HG03457 (cell line): ENCODE measurements around the gene CYP19A1.

ENCODE experiments used
- ATAC-seq: cut with Tn5 transposase; IDR thresholded peaks from one replicate; pipeline ENCODE4 v1.9.1; 2021; ENCODE audit warnings: moderate number of reproducible peaks; ENCODE audit not compliant: unreplicated experiment

CYP19A1 gene

GRCh38 chr15:51338496-51338895 is at the start of gene CYP19A1:
Gene CYP19A1 (minus strand): TSS chr15:51338596. CDS start chr15:51242912, 95,684 bp downstream.
- ATAC-seq, result no peak

DNA sequence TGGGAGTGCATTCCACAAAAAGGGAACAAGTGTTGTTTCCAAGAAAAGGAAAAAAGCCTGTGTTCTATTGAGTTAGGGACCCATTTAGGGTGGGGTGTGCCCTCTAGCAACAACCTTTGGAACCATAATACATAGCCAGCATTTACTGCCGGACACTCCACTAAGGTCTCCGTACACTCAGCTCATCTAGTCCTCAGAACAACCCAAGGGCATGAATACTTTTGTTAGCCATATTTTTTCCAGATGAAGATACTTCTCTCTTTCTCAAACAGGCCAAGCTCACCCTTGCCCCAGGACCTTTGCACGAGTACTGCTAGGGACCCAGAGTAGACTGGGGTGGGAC is 49.3 kb upstream of the CYP19A1 start:
- ATAC-seq, result no peak

- ATAC-seq, result no peak
Observed at GRCh38 chr15:51386960-51387698, 48.7 kb upstream of the CYP19A1 start.

- ATAC-seq, result no peak
Observed at GRCh38 chr15:51386486-51386885, 48.1 kb upstream of the CYP19A1 start.

- ATAC-seq, result no peak
Observed at GRCh38 chr15:51386029-51386428, 47.6 kb upstream of the CYP19A1 start.

DNA sequence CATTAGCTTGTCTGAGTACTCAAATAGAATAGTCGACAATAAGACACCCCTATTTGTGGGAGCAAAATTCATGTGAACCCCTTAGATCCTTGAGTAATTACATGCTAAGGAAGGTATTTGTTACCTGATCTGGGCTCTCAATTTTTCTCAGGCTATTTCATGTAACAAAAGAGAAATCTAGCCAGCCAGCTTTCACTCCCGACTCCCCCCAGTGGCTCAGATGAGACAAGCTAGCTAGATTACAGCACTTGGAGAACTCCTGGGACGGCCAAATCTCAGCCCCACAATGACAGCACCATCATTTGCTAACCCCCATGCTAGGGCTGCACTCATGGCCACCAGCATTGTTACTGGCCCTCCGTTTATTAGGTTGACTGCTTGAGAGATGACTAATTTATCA is 44.4 kb upstream of the CYP19A1 start:
- no peak for ATAC-seq

DNA sequence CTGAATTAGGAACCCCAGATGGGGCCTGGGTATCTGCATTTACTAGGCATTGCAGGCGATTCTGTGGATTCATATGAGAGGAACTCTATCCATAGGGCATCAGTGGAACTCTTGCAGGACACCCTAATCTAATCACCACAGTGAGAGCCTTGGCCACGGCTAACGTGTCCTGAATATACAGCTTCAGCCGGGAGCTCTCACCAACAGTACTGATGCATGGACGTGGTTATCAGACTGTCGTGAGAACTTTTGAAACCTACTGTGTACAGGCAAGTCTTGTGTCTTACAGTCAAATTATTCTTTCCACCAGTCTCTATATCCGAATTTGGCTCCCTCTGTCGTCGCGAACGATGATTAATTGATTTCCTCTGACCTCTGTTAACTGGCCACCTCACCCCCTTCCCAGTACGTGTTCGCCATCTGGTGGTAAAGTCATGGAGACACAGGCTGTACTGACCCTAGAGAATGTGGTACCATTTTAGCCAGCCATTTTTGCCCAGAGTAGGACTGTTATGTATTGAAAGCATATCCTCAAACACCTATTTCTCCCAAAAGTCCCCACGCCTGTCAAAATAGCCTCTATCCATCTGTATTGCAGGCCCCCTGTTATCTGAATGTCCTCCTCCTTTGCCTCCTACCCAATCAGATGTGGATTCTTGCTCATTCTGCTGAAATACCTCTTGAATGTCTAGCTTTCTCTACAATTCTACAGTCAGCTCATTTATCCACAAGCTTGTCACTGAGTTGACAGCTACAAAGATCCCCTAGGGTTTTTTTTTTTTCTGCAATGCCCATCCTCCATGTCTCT is 42.8 kb upstream of the CYP19A1 start:
- no peak for ATAC-seq

GRCh38 chr15:51379390-51379789 is 41.0 kb upstream of the CYP19A1 start:
- ATAC-seq, result no peak

- ATAC-seq, result no peak
Observed at GRCh38 chr15:51378406-51378805, 40.0 kb upstream of the CYP19A1 start.

GRCh38 chr15:51377038-51377786 is 38.8 kb upstream of the CYP19A1 start:
- no peak for ATAC-seq

GRCh38 chr15:51375966-51376640 is 37.7 kb upstream of the CYP19A1 start:
- no peak for ATAC-seq

- no peak for ATAC-seq
Observed at GRCh38 chr15:51374131-51374530, 35.7 kb upstream of the CYP19A1 start.

DNA sequence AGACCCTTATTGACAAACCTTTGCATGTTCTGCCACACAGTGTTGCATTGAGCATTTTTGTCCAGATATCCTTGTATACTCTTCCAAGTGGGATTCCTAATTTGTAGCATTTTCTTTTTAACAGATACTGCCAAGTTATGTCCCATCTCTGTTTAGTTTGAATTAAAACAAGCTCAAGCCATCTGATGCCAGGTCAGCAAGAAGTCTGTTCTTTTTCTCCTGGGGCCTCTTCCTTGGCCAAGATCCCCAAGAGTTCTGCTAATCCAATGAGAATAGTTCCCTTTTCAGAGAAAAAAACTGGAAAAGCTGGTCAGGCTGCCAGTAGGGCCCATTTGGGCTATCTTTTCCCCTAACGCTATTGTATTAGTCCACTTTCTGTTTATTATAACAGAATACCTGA is 32.9 kb upstream of the CYP19A1 start:
- no peak for ATAC-seq

DNA sequence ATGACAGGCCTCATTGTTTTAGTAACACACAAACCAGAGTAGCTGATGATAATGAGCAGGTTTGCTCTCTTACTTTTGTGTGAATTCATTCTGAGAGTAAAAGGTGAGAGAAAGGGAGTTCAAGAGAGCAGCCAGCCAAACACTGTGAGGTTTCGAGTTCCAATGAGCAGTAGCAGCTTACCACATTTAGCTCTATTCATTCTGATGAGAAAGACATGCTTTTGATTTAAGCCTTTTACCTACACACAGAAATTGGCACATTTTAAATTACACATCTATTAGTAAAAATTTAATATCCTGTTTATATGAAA is 31.0 kb upstream of the CYP19A1 start:
- ATAC-seq, result no peak

DNA sequence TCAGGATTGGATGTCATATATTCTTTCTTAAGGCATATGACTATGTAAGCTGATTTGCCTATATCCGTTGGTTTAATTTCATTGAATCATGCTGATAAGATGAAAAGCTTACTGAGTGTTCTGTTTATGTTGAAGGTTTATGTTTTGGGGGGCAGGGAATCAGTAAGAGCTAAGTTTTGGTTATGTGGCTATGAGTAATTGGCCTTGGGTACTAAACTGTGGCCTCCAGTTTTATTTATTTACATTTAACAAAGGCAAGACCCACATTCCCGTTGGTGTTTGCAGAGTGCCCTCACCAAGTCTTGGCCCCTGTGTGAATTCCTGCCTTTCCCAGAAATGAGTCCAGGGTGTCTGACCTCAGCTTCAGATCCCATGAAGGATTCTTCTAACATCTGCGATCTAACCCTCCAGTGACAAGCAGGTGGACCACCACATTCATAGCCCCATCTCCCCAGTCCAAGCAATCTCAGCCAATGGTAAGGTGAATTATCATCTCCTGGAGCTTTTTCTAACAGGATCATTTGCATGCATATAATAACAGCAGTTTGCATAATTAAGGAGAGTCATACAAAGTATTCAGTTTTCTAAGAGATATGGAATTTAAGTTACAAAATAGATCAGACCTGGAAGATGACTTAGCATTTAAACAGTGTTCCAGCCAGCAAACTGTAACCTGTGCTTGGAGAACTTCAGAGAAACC is 30.5 kb upstream of the CYP19A1 start:
- no peak for ATAC-seq

GRCh38 chr15:51368307-51368706 is 29.9 kb upstream of the CYP19A1 start:
- ATAC-seq, result no peak

DNA sequence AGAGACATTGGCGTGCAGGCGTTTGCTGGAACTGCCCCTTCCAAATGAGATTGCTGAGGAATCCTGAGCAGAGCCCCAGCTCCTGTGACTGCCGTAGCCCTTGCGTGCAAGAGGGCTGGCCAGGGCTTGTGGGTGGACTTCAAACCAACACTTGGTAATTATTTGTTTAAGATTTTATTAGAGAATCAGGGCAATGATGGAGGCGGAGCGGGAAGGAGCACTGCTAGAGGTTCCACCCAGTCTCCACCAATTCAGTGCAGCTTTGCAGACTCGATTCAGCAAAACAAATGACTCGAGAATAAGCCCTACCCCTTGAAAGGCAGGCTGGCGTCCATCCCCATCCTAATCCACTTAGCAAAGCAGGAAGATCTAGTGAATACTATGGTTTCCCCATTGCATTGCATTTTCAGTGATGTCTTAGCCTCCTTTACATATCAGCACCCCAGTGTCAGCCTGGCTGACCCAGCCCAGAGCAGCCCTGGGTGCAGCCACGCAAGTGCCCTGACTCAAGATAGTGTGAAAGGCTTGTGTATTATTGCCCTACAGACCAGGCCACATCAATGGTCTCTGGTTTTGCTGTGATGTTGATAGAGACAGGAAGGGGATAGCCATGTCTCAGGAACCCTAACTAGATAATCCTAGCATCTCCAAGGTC is 29.1 kb upstream of the CYP19A1 start:
- no peak for ATAC-seq

- no peak for ATAC-seq
Observed at GRCh38 chr15:51366920-51367319, 28.5 kb upstream of the CYP19A1 start.

DNA sequence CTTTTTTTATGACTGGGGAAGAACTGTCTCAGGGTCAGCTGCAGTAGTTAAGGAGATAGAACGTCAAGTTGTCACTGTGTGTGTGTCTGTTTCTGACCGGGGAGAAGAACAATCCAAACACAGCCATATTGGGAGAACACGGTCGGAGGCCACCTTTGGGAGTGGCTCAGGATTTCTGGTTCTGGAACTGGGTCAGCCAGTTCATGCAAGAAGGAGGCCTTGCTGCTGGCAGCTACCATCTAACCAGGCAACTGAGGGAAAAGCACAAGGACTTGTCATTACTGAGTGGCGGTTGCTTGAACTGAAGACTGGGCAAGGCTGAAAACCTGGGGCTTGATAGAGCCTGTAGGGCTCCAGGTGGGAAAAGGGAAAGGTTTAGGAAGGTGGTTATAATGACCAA is 27.7 kb upstream of the CYP19A1 start:
- ATAC-seq, result no peak

GRCh38 chr15:51365417-51365816 is 27.0 kb upstream of the CYP19A1 start:
- no peak for ATAC-seq
